Right lobe of liver (tissue), 4 donors: ENCODE results near the gene PGAM1.

ENCODE experiments used
- CTCF ChIP-seq, 4 donors: fragments of 200-600 bp in 3 of 4; fragments of 450-650 bp in 1 of 4; IDR thresholded peaks; one replicate each; pipeline versions ENCODE4 v1.5.1 to v1.8.0; 2016 to 2022; ENCODE audit warnings: antibody characterized with exemption in 4 of 4, mild to moderate bottlenecking in 2 of 4
- POLR2A ChIP-seq: fragments of 450-650 bp; IDR thresholded peaks from one replicate; pipeline ENCODE4 v1.6.1; 2017; ENCODE audit warnings: antibody characterized with exemption, mild to moderate bottlenecking
- donor health status: DM: no; HTN: no; CAD: no.
- donor health status: DM: no; HTN: no; CAD: no.
- donor health status: DM: no; HTN: yes; CAD: no.

GRCh38 chr10:97380516-97380915 is 45.5 kb upstream of the PGAM1 start:
- TF ChIP-seq CTCF (IDR thresholded peaks at IDR 0.05) (no peak), POLR2A (no peak)
